HepG2 (cell line): ENCODE results near the gene HEXD.

Experiments
- CBX5 ChIP-seq: sonication (generic); formaldehyde crosslinking; IDR thresholded peaks from 2 replicates; pipeline ENCODE4 v1.4.0; 2020; ENCODE audit warnings: missing genetic modification reagents, borderline replicate concordance
- CTCF ChIP-seq: sonication (generic); formaldehyde crosslinking; IDR thresholded peaks from 2 replicates; pipeline ENCODE4 v1.5.0; 2020; ENCODE audit warnings: mild to moderate bottlenecking, missing genetic modification reagents, moderate library complexity
- DMTF1 ChIP-seq: sonication (generic); formaldehyde crosslinking; IDR thresholded peaks from 2 replicates; pipeline ENCODE4 v1.4.0; 2020; ENCODE audit warnings: mild to moderate bottlenecking, missing genetic modification reagents
- FOXP1 ChIP-seq, 2 experiments: fragments of 450-650 bp in 1 of 2; IDR thresholded peaks; 2 replicates each; pipeline ENCODE4 v1.6.1; 2017 to 2018; ENCODE audit warnings: antibody characterized with exemption in 1 of 2
- GATAD2A ChIP-seq: IDR thresholded peaks from 2 replicates; pipeline ENCODE4 v1.6.1; 2016
- GTF2F1 ChIP-seq: fragments of 150-350 bp; IDR thresholded peaks from 2 replicates; pipeline ENCODE4 v1.6.1; 2014; ENCODE audit warnings: low read length
- KAT2B ChIP-seq: fragments of 150-350 bp; IDR thresholded peaks from 2 replicates; pipeline ENCODE4 v1.6.1; 2014; ENCODE audit warnings: low read depth, low read length, borderline replicate concordance
- NFE2L1 ChIP-seq: sonication (generic); formaldehyde crosslinking; IDR thresholded peaks from 2 replicates; pipeline ENCODE4 v1.4.0; 2020; ENCODE audit warnings: missing genetic modification reagents, mild to moderate bottlenecking, borderline replicate concordance
- TAF1 ChIP-seq: sonication (generic); formaldehyde crosslinking; IDR thresholded peaks from 2 replicates; pipeline ENCODE4 v1.4.0; 2020; ENCODE audit warnings: missing genetic modification reagents
- TCF12 ChIP-seq, 2 experiments: fragments of 450-650 bp in 1 of 2; sonication (generic) in 1 of 2; formaldehyde crosslinking in 1 of 2; IDR thresholded peaks; 2 replicates each; pipeline versions ENCODE4 v1.6.1 to v1.8.0; 2017 to 2022; ENCODE audit warnings: antibody characterized with exemption in 1 of 2, mild to moderate bottlenecking in 1 of 2, missing genetic modification reagents in 1 of 2, moderate library complexity in 1 of 2
- XBP1 ChIP-seq: sonication (generic); formaldehyde crosslinking; IDR thresholded peaks from 2 replicates; pipeline ENCODE4 v1.5.0; 2020; ENCODE audit warnings: missing genetic modification reagents
- ZFP62 ChIP-seq: sonication (generic); formaldehyde crosslinking; IDR thresholded peaks from 2 replicates; pipeline ENCODE4 v1.4.0; 2020; ENCODE audit warnings: missing genetic modification reagents
- TF ChIP-seq, protein P1 (sequence below), 2 experiments: sonication (generic) in 1 of 2; formaldehyde crosslinking in 1 of 2; IDR thresholded peaks; 2 replicates each; pipeline versions ENCODE4 v1.6.1 to v1.9.0; 2014 to 2022; ENCODE audit warnings: antibody characterized with exemption in 1 of 2, borderline replicate concordance in 1 of 2, inconsistent platforms in 1 of 2, low read depth in 1 of 2, missing genetic modification reagents in 1 of 2

DNA sequence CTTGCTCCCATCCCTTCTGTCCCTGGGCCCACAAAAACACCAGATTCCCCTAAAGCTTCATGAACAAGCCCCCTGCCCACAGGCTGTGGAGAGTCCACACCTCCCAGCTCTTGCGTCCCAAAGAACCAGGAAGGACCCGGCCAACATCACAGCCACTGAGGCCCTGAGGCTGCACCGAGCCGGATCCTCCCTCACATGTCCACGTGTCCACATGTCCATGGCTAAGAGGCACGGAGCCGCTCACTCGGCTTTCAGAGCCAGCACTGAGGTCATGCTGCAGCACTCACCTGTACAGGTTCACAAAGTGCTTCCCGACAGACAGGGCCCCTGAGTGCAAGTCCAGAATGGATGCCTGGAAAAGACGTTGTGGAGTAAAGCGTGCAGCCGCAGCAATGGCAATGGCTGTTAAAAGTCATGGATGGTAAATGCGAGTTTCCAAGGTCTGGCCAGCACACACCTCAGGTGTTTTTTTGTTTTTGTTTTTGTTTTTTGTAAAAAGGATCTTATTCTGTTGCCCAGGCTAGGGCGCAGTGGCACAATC lies 11.9 kb upstream of the HEXD start:
- TF ChIP-seq ZFP62: no peak
- TF ChIP-seq, protein P1, sequence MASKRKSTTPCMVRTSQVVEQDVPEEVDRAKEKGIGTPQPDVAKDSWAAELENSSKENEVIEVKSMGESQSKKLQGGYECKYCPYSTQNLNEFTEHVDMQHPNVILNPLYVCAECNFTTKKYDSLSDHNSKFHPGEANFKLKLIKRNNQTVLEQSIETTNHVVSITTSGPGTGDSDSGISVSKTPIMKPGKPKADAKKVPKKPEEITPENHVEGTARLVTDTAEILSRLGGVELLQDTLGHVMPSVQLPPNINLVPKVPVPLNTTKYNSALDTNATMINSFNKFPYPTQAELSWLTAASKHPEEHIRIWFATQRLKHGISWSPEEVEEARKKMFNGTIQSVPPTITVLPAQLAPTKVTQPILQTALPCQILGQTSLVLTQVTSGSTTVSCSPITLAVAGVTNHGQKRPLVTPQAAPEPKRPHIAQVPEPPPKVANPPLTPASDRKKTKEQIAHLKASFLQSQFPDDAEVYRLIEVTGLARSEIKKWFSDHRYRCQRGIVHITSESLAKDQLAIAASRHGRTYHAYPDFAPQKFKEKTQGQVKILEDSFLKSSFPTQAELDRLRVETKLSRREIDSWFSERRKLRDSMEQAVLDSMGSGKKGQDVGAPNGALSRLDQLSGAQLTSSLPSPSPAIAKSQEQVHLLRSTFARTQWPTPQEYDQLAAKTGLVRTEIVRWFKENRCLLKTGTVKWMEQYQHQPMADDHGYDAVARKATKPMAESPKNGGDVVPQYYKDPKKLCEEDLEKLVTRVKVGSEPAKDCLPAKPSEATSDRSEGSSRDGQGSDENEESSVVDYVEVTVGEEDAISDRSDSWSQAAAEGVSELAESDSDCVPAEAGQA (IDR thresholded peaks at IDR 0.05; ENCODE audit: low read depth): no peak
- TF ChIP-seq, protein P1 (CRISPR knock-in tag; IDR thresholded peaks at IDR 0.05; ENCODE audit: borderline replicate concordance): no peak
- TF ChIP-seq KAT2B: no peak
- no peak for TF ChIP-seq FOXP1 (IDR thresholded peaks at IDR 0.05)
- TF ChIP-seq FOXP1 (CRISPR knock-in tag; IDR thresholded peaks at IDR 0.05): no peak
- no peak for TF ChIP-seq XBP1 (CRISPR knock-in tag)
- TF ChIP-seq TAF1 (CRISPR knock-in tag): no peak
- no peak for TF ChIP-seq TCF12 (IDR thresholded peaks at IDR 0.05)
- TF ChIP-seq TCF12 (CRISPR knock-in tag; IDR thresholded peaks at IDR 0.05): no peak
- no peak for TF ChIP-seq DMTF1 (CRISPR knock-in tag)
- TF ChIP-seq NFE2L1: no peak
- TF ChIP-seq CTCF: no peak
- no peak for TF ChIP-seq CBX5 (CRISPR knock-in tag)
- no peak for TF ChIP-seq GATAD2A (CRISPR knock-in tag)
- no peak for TF ChIP-seq GTF2F1
